ENCODE measurements around the gene APCDD1L.

APCDD1L gene

DNA sequence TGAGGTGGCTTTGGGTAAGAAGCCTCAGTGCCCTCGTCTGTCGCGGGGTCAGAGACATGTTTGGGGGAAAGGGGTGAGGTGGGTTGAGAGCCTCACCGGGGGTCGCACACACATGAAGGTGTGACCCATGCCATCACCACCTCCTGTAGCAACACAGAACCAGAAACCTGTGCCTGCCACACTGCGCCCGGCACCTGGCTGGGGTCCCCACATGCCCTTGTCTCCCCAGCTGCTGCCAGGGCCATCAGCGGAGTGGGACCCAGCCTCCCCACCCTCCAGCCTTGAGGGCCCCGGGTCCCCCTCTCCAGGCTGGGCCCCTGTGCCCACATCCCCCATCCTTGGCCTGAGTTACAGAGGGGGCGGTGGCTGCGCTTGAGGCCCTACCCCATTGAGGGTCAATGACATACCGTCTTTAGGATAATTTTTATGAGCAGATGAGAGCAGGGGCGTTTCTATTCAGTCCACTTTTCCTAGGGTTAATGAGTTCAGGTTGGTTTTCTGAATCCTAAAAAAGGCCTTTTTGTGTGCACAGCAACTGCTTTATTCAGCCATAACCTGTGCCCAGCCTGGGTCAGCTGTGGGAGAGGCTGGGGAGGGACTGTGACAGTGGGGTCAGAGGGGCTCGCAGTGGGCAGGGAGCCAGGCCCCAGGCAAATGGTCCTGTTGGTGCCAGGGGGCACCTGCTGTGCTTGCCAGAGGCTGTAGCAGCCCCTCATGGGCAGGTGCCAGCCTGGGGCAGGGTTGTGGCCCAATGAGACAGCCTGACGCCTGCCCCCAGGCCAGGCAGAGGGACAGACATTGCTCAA lies 19.4 kb downstream of the APCDD1L start:
- TF ChIP-seq GATA2 (IDR thresholded peaks at IDR 0.05; ENCODE audit: low read depth, low read length) (no peak), GATA3 (IDR thresholded peaks at IDR 0.05; ENCODE audit: low read depth, low read length) (no peak)

DNA sequence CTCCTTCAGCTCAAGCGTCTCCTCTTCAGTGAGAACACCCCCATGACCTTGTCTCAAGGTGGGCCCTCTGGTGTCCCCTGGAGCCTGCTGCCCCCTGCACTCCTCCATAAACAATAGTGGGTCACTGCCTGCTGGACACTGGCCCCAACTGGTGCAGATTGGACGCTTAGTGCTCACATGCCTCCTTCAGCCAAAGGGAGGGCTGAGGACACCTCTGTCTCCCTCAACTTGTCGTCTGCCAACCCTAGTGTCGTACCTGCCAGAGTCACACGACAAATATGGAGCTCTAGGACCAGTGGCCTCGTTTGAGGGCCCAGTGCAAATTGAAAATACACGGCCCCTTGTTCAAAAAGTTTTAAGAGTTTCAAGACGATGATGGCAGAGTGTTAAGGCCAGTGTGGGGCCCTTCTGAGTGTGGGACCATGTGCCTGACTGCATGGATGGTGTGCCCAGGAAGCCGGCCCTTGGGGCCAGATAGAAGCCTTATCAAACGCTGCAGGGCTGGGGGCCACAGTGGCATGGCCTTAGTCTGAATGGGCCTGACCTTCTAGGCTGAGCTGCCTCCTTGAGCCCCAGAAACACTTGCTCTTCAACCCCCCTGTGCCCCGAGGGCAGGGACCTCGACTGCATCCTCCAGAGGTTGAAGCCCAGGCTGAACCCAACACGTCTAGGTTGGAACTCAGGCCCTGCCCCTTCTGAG lies 20.1 kb downstream of the APCDD1L start:
- no peak for TF ChIP-seq GATA2 (IDR thresholded peaks at IDR 0.05; ENCODE audit: low read depth, low read length)
- TF ChIP-seq GATA3 (IDR thresholded peaks at IDR 0.05; ENCODE audit: low read depth, low read length), result no peak

DNA sequence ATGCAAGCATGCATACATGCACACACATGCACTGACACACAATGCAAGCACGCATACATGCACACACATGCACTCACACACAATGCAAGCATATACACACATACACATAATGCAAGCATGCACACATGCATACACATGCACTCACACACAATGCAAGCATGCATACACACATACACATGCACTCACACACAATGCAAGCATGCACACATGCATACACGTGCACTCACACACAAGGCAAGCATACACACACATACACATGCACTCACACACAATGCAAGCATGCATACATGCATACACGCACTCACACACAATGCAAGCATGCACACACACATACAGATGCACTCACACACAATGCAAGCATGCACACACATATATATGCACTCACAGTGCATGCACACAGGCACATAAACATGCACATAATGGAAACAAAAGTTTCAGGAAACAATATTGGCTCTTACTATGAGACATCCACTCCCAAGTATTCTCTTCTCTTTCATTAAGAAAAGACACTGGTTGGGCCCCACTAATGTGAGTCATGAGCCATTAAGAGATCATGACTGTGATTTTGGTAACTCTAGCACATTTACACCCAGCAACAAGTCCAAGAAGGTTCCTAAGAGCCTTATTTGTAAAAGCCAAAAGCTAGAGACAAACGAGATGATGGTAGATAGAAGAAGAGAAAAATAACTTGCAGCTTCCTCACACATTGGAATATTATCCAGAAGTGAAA lies 22.2 kb downstream of the APCDD1L start:
- no peak for TF ChIP-seq GATA2 (IDR thresholded peaks at IDR 0.05; ENCODE audit: low read depth, low read length)
- TF ChIP-seq GATA3 (IDR thresholded peaks at IDR 0.05; ENCODE audit: low read depth, low read length), result no peak

- TF ChIP-seq GATA3 (IDR thresholded peaks at IDR 0.05; ENCODE audit: low read depth, low read length) (no peak), GATA2 (IDR thresholded peaks at IDR 0.05; ENCODE audit: low read depth, low read length) (no peak)
Observed at GRCh38 chr20:58492074-58492718, 23.0 kb downstream of the APCDD1L start.

GRCh38 chr20:58486207-58486606 lies 29.0 kb downstream of the APCDD1L start:
- no peak for TF ChIP-seq GATA3 (IDR thresholded peaks at IDR 0.05; ENCODE audit: low read depth, low read length)
- no peak for TF ChIP-seq GATA2 (IDR thresholded peaks at IDR 0.05; ENCODE audit: low read depth, low read length)

DNA sequence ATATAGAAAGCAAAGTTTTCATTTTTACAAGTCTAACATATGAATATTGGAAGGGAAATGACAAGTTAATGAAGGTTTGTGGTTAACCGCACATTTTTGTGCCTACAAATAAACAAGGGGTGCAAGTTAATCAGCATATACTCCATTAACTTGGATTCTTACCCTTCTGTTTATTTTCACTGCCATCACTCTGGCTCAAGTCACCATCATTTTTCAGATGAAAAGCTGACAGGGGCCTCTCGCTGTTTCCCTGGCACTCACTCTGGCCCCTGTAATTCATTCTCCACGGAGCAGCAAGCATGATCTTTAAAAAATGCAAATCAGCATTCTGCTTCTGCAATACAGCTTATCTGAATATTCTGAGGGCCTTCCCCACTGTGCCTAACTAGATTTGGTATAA lies 29.8 kb downstream of the APCDD1L start:
- no peak for TF ChIP-seq GATA2 (IDR thresholded peaks at IDR 0.05; ENCODE audit: low read depth, low read length)
- no peak for TF ChIP-seq GATA3 (IDR thresholded peaks at IDR 0.05; ENCODE audit: low read depth, low read length)

DNA sequence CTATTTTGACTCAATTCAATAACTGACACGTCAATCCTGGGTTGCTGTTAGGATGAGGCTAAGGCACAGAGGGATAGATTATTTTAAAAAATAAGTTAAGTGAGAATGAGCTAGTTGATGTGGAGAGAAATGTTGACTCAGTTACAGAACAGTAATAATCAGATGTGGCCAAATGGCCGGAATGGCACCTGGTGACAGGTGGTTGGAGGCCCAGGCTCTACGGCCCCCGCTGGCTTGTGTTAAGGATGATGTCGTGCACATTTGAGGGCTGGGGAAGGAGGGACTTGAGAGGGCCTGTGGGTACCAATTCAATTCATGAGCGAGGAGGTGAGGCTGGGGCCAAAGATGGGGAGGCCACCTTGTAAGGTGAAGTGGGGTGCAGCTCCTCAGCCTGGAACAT lies 31.7 kb downstream of the APCDD1L start:
- no peak for TF ChIP-seq GATA3 (IDR thresholded peaks at IDR 0.05; ENCODE audit: low read depth, low read length)
- TF ChIP-seq GATA2 (IDR thresholded peaks at IDR 0.05; ENCODE audit: low read depth, low read length), result no peak

GRCh38 chr20:58483051-58483450 lies 32.1 kb downstream of the APCDD1L start:
- TF ChIP-seq GATA3 (IDR thresholded peaks at IDR 0.05; ENCODE audit: low read depth, low read length) (no peak), GATA2 (IDR thresholded peaks at IDR 0.05; ENCODE audit: low read depth, low read length) (no peak)

DNA sequence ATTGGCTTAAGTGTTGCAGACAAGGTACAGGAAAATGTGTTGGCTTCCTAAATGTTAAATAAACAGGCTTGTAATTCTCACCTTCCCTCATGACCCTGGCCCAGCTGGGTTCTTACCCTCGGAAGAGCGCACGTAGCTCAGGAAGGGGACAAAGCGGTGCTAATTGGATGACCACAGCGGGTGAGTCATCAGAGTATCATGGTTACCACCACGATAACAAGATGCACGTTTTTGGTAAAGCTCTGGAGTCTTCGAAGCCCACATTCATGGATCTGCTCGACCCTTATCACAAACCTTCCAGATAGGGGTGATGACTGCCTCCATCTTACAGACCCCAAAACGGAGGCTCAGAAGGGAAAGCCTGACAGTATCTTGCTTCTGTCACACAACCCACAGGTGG lies 32.8 kb downstream of the APCDD1L start:
- TF ChIP-seq GATA2 (IDR thresholded peaks at IDR 0.05; ENCODE audit: low read depth, low read length) (no peak), GATA3 (IDR thresholded peaks at IDR 0.05; ENCODE audit: low read depth, low read length) (no peak)

DNA sequence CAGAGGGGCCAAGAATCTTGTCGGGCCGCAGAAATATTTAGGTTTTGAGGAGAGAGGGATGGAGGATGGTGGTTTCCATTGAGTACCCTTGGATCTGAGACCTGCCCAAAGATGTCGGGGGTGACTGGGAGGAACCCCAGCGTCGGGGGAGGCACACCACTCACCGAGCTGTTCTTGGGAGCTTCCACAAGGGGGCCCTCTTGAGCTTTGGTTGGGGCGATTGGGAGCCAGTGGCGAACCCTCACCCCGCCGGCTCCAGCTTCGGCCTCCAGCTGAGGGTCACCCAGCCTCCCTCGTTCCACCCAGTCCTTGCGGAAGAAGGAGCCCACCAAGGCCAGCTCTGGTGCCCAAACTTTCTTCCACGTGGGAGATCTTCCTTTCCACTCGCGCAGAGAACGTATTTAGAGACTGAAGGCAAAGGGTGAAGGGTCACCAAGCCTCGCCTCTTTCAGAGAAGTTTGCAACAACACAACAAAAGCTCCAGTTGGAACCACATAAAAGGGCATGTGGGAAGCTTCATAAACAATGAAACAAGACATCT lies 33.6 kb downstream of the APCDD1L start:
- TF ChIP-seq GATA2 (IDR thresholded peaks at IDR 0.05; ENCODE audit: low read depth, low read length), result no peak
- TF ChIP-seq GATA3 (IDR thresholded peaks at IDR 0.05; ENCODE audit: low read depth, low read length), result no peak

DNA sequence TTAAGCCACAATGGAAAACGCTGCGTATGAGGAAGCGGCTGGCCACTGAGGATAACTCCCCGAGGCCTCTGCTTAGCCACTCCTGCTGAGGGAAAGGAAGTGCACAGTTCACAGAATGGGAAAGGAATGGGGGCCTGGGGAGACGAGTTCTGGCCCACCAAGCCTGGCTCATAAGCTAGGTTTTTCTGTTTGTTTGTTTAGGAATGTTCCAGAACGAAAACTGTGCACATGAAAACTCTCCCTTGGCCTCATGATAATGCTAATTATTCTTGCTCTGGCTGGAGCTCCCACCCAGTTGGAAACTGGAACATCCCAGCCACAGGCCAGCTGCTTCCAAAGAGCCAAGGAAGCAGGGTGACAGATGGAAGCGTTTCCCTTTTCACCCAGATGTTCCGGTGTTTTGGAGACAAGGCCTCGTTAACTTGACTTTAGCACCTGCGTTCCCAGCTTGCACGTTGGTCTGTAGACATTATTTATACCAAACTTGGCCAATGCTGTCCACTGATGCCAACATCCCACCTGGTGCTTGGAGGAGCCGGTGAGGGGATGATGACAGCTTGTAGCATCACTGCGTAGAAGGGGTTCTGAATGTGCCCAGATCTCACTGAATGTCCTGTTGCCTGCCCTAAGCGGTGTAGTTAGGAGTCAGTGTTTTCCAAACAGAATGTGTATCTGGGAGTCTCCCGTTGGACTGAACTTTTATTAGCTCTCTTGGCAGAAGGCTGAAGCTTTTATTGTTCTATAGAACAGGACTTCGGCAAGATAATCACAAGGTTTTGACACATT lies 34.5 kb downstream of the APCDD1L start:
- no peak for TF ChIP-seq GATA3 (IDR thresholded peaks at IDR 0.05; ENCODE audit: low read depth, low read length)
- TF ChIP-seq GATA2 (IDR thresholded peaks at IDR 0.05; ENCODE audit: low read depth, low read length), result no peak

- TF ChIP-seq GATA3 (IDR thresholded peaks at IDR 0.05; ENCODE audit: low read depth, low read length), result no peak
- no peak for TF ChIP-seq GATA2 (IDR thresholded peaks at IDR 0.05; ENCODE audit: low read depth, low read length)
Observed at GRCh38 chr20:58479726-58480440, 35.3 kb downstream of the APCDD1L start.
